Mammary epithelial cell (primary cell): ENCODE data around the gene EML5.

Experiments
- EZH2 ChIP-seq: IDR thresholded peaks from 2 replicates; pipeline ENCODE4 v1.6.1; 2012; ENCODE audit warnings: low read length, inconsistent platforms, borderline replicate concordance
- TF ChIP-seq, protein P1 (sequence below), 2 donors: IDR thresholded peaks in 1 of 2; conservative IDR thresholded peaks in 1 of 2; 2 replicates each; pipeline ENCODE4 v1.5.1; 2011 to 2012; ENCODE audit warnings: inconsistent platforms in 2 of 2, low read length in 2 of 2, mild to moderate bottlenecking in 2 of 2, control low read depth in 1 of 2, low read depth in 1 of 2; ENCODE audit not compliant: insufficient read depth in 1 of 2; ENCODE audit errors: extremely low read depth in 1 of 2

DNA sequence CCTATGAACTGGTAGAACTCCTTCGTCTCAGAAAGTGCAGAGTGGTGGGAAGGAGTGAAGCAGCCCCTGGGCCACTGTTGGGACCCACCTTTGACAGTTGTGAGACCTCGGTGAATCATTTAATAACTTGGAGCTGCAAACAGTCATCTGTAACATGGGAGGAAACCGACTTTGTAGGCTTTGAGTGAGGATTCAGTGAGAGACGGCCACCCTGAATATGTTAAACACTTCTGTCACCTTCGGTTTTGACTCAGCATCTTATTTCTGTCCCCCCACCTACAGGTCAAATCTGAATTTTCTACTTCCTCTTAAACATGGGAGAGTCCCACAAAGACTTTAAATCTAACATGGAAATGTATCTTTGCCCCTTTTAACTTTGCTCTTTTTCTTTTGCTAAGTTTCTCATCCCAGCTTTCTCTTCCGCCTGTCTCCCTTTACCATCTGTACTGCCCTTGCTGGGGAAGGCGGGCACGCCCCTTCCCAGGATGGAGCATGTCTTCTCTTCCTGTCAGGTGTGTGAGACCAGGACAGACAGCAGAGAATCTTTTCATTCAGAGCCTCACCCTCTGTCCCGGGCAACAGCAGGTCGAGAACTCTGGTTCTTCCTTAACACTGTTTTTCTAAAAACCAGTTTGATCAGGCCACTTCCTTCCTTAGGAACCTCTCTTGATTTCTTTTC is 192.9 kb downstream of the EML5 start:
- TF ChIP-seq, protein P1, sequence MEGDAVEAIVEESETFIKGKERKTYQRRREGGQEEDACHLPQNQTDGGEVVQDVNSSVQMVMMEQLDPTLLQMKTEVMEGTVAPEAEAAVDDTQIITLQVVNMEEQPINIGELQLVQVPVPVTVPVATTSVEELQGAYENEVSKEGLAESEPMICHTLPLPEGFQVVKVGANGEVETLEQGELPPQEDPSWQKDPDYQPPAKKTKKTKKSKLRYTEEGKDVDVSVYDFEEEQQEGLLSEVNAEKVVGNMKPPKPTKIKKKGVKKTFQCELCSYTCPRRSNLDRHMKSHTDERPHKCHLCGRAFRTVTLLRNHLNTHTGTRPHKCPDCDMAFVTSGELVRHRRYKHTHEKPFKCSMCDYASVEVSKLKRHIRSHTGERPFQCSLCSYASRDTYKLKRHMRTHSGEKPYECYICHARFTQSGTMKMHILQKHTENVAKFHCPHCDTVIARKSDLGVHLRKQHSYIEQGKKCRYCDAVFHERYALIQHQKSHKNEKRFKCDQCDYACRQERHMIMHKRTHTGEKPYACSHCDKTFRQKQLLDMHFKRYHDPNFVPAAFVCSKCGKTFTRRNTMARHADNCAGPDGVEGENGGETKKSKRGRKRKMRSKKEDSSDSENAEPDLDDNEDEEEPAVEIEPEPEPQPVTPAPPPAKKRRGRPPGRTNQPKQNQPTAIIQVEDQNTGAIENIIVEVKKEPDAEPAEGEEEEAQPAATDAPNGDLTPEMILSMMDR (conservative IDR thresholded peaks at IDR 0.05 in 1 of 2, IDR thresholded peaks at IDR 0.05 in 1 of 2; ENCODE audit: extremely low read depth in 1 of 2, insufficient read depth in 1 of 2, low read depth in 1 of 2, low read length in 2 of 2) = no peak
- TF ChIP-seq EZH2 = no peak
